SK-N-SH treated with all-trans-retinoic acid at 6 μM for 48 hours (cell line): ENCODE results near the gene BIRC3.

Experiments
- ATAC-seq: fragments of 200-7000 bp; cut with Tn5 transposase; 3 replicates; pipeline ENCODE4 v1.9.1; 2020; ENCODE audit warnings: mild to moderate bottlenecking, moderate library complexity
- ARNTL ChIP-seq: fragments of 450-650 bp; formaldehyde crosslinking; IDR thresholded peaks from 2 replicates; pipeline ENCODE4 v1.5.0; 2020; ENCODE audit warnings: low read depth, mild to moderate bottlenecking, moderate library complexity, borderline replicate concordance
- BACH2 ChIP-seq: fragments of 250-450 bp; sonication (Bioruptor Pico); IDR thresholded peaks from 2 replicates; pipeline ENCODE4 v1.9.0; 2021; ENCODE audit warnings: mild to moderate bottlenecking, borderline replicate concordance
- CREB5 ChIP-seq: fragments of 250-450 bp; sonication (Bioruptor Pico); IDR thresholded peaks from 2 replicates; pipeline ENCODE4 v1.5.1; 2020; ENCODE audit warnings: low read depth, mild to moderate bottlenecking, moderate library complexity
- CSDC2 ChIP-seq: fragments of 250-450 bp; sonication (Bioruptor Pico); IDR thresholded peaks from 2 replicates; pipeline ENCODE4 v1.5.0; 2020; ENCODE audit warnings: mild to moderate bottlenecking, moderate library complexity
- CSRNP3 ChIP-seq: fragments of 250-450 bp; sonication (Bioruptor Pico); IDR thresholded peaks from 2 replicates; pipeline ENCODE4 v1.5.1; 2021; ENCODE audit warnings: mild to moderate bottlenecking, moderate library complexity
- ESRRG ChIP-seq: fragments of 250-450 bp; sonication (Bioruptor Pico); IDR thresholded peaks from 2 replicates; pipeline ENCODE4 v1.6.1; 2021; ENCODE audit warnings: mild to moderate bottlenecking
- ISL1 ChIP-seq: fragments of 250-450 bp; sonication (Bioruptor Pico); IDR thresholded peaks from 2 replicates; pipeline ENCODE4 v2.1.2; 2022; ENCODE audit warnings: mild to moderate bottlenecking, moderate library complexity
- PATZ1 ChIP-seq: fragments of 250-450 bp; sonication (Bioruptor Pico); IDR thresholded peaks from 2 replicates; pipeline ENCODE4 v1.8.0; 2020; ENCODE audit warnings: mild to moderate bottlenecking, moderate library complexity, borderline replicate concordance
- POU6F1 ChIP-seq: fragments of 250-450 bp; sonication (Bioruptor Pico); IDR thresholded peaks from 2 replicates; pipeline ENCODE4 v1.8.0; 2021; ENCODE audit warnings: low read depth, mild to moderate bottlenecking, moderate library complexity, borderline replicate concordance
- PPARA ChIP-seq: fragments of 250-450 bp; sonication (Bioruptor Pico); IDR thresholded peaks from 2 replicates; pipeline ENCODE4 v1.5.0; 2020; ENCODE audit warnings: mild to moderate bottlenecking, borderline replicate concordance
- SNAI2 ChIP-seq: fragments of 250-450 bp; sonication (Bioruptor Pico); IDR thresholded peaks from 2 replicates; pipeline ENCODE4 v1.5.0; 2020; ENCODE audit warnings: mild to moderate bottlenecking, moderate library complexity
- TCF4 ChIP-seq: fragments of 250-450 bp; sonication (Bioruptor Pico); IDR thresholded peaks from 2 replicates; pipeline ENCODE4 v1.8.0; 2021; ENCODE audit warnings: mild to moderate bottlenecking, moderate library complexity, borderline replicate concordance
- TOX ChIP-seq: fragments of 250-450 bp; sonication (Bioruptor Pico); IDR thresholded peaks from 2 replicates; pipeline ENCODE4 v1.8.0; 2021; ENCODE audit warnings: mild to moderate bottlenecking, moderate library complexity, borderline replicate concordance
- TSHZ2 ChIP-seq: fragments of 250-450 bp; sonication (Bioruptor Pico); IDR thresholded peaks from 2 replicates; pipeline ENCODE4 v1.5.0; 2020; ENCODE audit warnings: mild to moderate bottlenecking, moderate library complexity
- ZC3H10 ChIP-seq: fragments of 250-450 bp; sonication (Bioruptor Pico); IDR thresholded peaks from 2 replicates; pipeline ENCODE4 v1.5.1; 2021; ENCODE audit warnings: mild to moderate bottlenecking, moderate library complexity
- ZFP3 ChIP-seq: fragments of 250-450 bp; sonication (Bioruptor Pico); IDR thresholded peaks from 2 replicates; pipeline ENCODE4 v1.5.0; 2020; ENCODE audit warnings: mild to moderate bottlenecking, moderate library complexity
- ZFP30 ChIP-seq: fragments of 450-650 bp; formaldehyde crosslinking; IDR thresholded peaks from 2 replicates; pipeline ENCODE4 v1.5.0; 2022; ENCODE audit warnings: mild to moderate bottlenecking, moderate library complexity
- ZNF565 ChIP-seq: fragments of 450-650 bp; formaldehyde crosslinking; conservative IDR thresholded peaks from 2 replicates; pipeline ENCODE4 v1.5.0; 2020; ENCODE audit warnings: low read depth, mild to moderate bottlenecking, moderate library complexity
- ZNF70 ChIP-seq: fragments of 450-650 bp; formaldehyde crosslinking; IDR thresholded peaks from 2 replicates; pipeline ENCODE4 v1.5.0; 2020; ENCODE audit warnings: mild to moderate bottlenecking, moderate library complexity
- ZNF8 ChIP-seq: fragments of 450-650 bp; formaldehyde crosslinking; IDR thresholded peaks from 2 replicates; pipeline ENCODE4 v1.5.0; 2020; ENCODE audit warnings: mild to moderate bottlenecking, moderate library complexity

BIRC3 gene

GRCh38 chr11:102377891-102378290 lies 60.6 kb downstream of the BIRC3 start:
- TF ChIP-seq ZFP3 (no peak), ISL1 (CRISPR knock-in tag) (no peak), PPARA (no peak), ZNF565 (no peak), TCF4 (CRISPR knock-in tag) (no peak), CREB5 (no peak), BACH2 (CRISPR knock-in tag) (no peak), TOX (CRISPR knock-in tag) (no peak), CSRNP3 (CRISPR knock-in tag) (no peak), ZFP30 (no peak), CSDC2 (CRISPR knock-in tag) (no peak), SNAI2 (CRISPR knock-in tag) (no peak)
- TF ChIP-seq, all 23 proteins: peak for 0
- no peak for ATAC-seq

- no peak for ATAC-seq
- no peak for TF ChIP-seq ISL1 (CRISPR knock-in tag)
- no peak for TF ChIP-seq ZFP30
- no peak for TF ChIP-seq ZC3H10 (CRISPR knock-in tag)
- TF ChIP-seq BACH2 (CRISPR knock-in tag), result no peak
- no peak for TF ChIP-seq ZNF70 (CRISPR knock-in tag)
- TF ChIP-seq POU6F1, result no peak
- no peak for TF ChIP-seq PATZ1
- TF ChIP-seq SNAI2 (CRISPR knock-in tag), result no peak
- no peak for TF ChIP-seq ZNF8
- TF ChIP-seq CSRNP3 (CRISPR knock-in tag), result no peak
- no peak for TF ChIP-seq ESRRG (CRISPR knock-in tag)
- TF ChIP-seq TSHZ2 (CRISPR knock-in tag), result no peak
- no peak for TF ChIP-seq ARNTL
- no peak for TF ChIP-seq ZFP3
- no peak for TF ChIP-seq CSDC2 (CRISPR knock-in tag)
- no peak for TF ChIP-seq TCF4 (CRISPR knock-in tag)
Measured at GRCh38 chr11:102378818-102379217, 61.5 kb downstream of the BIRC3 start.

GRCh38 chr11:102382384-102382783 lies 65.1 kb downstream of the BIRC3 start:
- ATAC-seq, result no peak
- TF ChIP-seq TSHZ2 (CRISPR knock-in tag), result no peak
- no peak for TF ChIP-seq PATZ1
- TF ChIP-seq ZNF70 (CRISPR knock-in tag), result no peak
- no peak for TF ChIP-seq CREB5
